ENCODE data around the gene DST. TPM values are rescaled to one million over a fixed set of nuclear protein-coding genes. Genes with fewer than 3 reads are reported as not detected.
A peak's percentile ranks its signal among the peaks of the same experiment; 100 is the strongest.

The DST gene
- total and polyA plus RNA-seq, 2 of the 4 experiments (the other 2 are of a cell fraction), result 97.7 to 452 TPM

- Histone ChIP-seq H2BK5ac (ENCODE audit: low read depth, low read length, poor library complexity, severe bottlenecking) (no peak overlapping the region), H3K9me3 (ENCODE audit: control insufficient read depth, insufficient read depth, low read length) (no peaks in the 10 kb centered on the region), H4K91ac (ENCODE audit: insufficient read depth, low read depth, low read length) (no peak overlapping the region), H3K4me3 (ENCODE audit: insufficient read depth, low read depth, low read length) (no peak overlapping the region), H4K8ac (ENCODE audit: low read depth in 2 of 2, low read length in 2 of 2) (0 out of 4 replicates have a peak overlapping the region, but pooled peaks of 1 of the 2 experiments have one; percentile 26), H3K23ac (ENCODE audit: low read depth, low read length) (peak overlapping the region; percentile 65; the same call in 1 of the 2 replicates), H3K9me1 (ENCODE audit: insufficient read depth, low read length) (peaks cover 6% of the 10 kb centered on the region), H4K20me1 (ENCODE audit: insufficient read depth, low read length) (peaks cover 4% of the 10 kb centered on the region; the same call in 1 of the 2 replicates), H2AFZ (replicated peaks; ENCODE audit: low read length, poor library complexity) (no peak overlapping the region), H3K9ac (ENCODE audit: low read depth, low read length) (no peak overlapping the region), H3K27me3 (ENCODE audit: control insufficient read depth, insufficient read depth, low read length) (no peaks in the 10 kb centered on the region), H3K4me2 (ENCODE audit: low read depth, low read length) (peak overlapping the region; percentile 45), H3K18ac (ENCODE audit: low read depth, low read length) (peak overlapping the region; percentile 24; the same call in 1 of the 2 replicates), H3K56ac (ENCODE audit: extremely low read depth, insufficient read depth, low read length) (no peak overlapping the region), H2AK9ac (replicated peaks; ENCODE audit: low read depth, low read length, poor library complexity) (no peak overlapping the region), H4K5ac (ENCODE audit: low read depth, low read length) (peak overlapping the region; percentile 12; the same call in 1 of the 2 replicates), H2AK5ac (ENCODE audit: low read depth, low read length) (peak overlapping the region; percentile 39; the same call in 1 of the 2 replicates), H3K4ac (ENCODE audit: low read depth, low read length) (no peak overlapping the region), H3K79me1 (ENCODE audit: low read depth in 1 of 2, low read length in 2 of 2) (peaks cover 48 to 75% of the 10 kb centered on the region in 2 experiments), H3K36me3 (ENCODE audit: control insufficient read depth, insufficient read depth, low read length) (peaks cover 29% of the 10 kb centered on the region), H2BK120ac (ENCODE audit: low read depth, low read length) (no peak overlapping the region), H2BK20ac (ENCODE audit: low read depth, low read length) (no peak overlapping the region), H3K14ac (replicated peaks; ENCODE audit: low read depth, low read length) (no peak overlapping the region), H2BK15ac (ENCODE audit: low read depth, low read length) (no peak overlapping the region), H3K4me1 (ENCODE audit: control insufficient read depth, insufficient read depth, low read length) (peaks cover 7% of the 10 kb centered on the region), H3K27ac (ENCODE audit: insufficient read depth, low read length) (no peak overlapping the region)
- TF ChIP-seq MAFK (IDR thresholded peaks at IDR 0.05; ENCODE audit: low read depth, low read length) (no peak), FOS (IDR thresholded peaks at IDR 0.05; ENCODE audit: low read depth, low read length) (no peak)
- no TSS peak for BruUV-seq (replicated peaks)
- dilution Hi-C loops (cut with HindIII; ENCODE audit: low sequenced_read_pairs, unreplicated experiment) (no loop called here), intact Hi-C loops (cut with micrococcal nuclease) (no loop called here), in situ Hi-C loops (cut with MboI; ENCODE audit: low sequenced_read_pairs) (no loop called here)
- ATAC-seq (ENCODE audit: low read depth) (no peak), DNase-seq (peak; percentile 49)
- WGBS, 2 experiments (ENCODE audit: extremely low coverage in 2 of 2, insufficient read length in 1 of 2), result no CpG with 5 or more reads among the region's 2 CpGs
- POLR2A ChIA-PET (ENCODE audit: unreplicated experiment), result no interaction called here
- CTCF ChIA-PET, result no interaction called here
Observed at GRCh38 chr6:56536536-56536935, 106.2 kb downstream of the DST start.
